HG03095 (cell line): ENCODE measurements around the gene PHF12.

ENCODE experiments used
- ATAC-seq: cut with Tn5 transposase; IDR thresholded peaks from one replicate; pipeline ENCODE4 v1.9.1; 2021; ENCODE audit warnings: moderate library complexity; ENCODE audit not compliant: unreplicated experiment

The PHF12 gene

GRCh38 chr17:28862561-28862960 is 88.8 kb downstream of the PHF12 start:
- no peak for ATAC-seq

DNA sequence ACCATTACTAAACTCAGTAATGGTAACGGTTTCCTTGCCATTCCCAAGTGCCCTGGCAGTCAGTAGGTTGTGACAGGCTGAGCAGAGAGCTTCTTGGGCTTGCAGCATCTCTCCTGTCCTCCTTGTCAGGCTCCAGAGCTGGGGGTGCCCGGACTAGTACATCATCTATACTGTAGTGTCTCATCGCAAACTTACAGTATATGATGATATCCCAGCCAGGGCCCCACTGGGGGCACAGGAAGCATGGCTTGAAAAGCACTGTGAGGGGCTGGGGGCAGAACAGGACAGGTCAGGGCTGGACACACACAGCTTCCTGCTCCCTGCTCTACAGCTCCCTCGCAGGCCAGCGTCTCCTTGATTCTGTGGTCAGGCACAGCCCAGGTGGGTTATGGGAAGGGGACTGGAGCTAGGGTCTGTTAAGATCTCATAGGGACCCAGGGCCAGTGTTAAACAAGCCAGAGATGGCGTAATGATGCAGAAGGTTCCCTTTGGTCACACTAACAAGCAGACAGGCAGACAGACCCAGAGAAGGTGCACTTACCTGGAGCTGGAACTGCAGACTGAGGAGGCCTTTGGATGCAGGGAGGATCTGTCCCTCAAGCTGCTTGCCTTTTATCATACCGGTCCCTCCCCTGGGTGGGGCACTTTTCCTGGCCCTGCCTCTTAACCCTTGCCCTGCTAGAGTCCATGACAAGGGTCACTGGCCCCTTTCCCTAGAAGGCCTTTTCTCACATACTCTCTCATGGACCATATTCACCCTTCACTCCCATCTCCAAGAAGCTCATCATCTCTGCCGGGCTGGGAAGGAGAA is 89.7 kb downstream of the PHF12 start:
- ATAC-seq, result no peak

GRCh38 chr17:28860363-28860808 is 90.9 kb downstream of the PHF12 start:
- ATAC-seq, result no peak

- ATAC-seq, result no peak
Observed at GRCh38 chr17:28858801-28859355, 92.4 kb downstream of the PHF12 start.

DNA sequence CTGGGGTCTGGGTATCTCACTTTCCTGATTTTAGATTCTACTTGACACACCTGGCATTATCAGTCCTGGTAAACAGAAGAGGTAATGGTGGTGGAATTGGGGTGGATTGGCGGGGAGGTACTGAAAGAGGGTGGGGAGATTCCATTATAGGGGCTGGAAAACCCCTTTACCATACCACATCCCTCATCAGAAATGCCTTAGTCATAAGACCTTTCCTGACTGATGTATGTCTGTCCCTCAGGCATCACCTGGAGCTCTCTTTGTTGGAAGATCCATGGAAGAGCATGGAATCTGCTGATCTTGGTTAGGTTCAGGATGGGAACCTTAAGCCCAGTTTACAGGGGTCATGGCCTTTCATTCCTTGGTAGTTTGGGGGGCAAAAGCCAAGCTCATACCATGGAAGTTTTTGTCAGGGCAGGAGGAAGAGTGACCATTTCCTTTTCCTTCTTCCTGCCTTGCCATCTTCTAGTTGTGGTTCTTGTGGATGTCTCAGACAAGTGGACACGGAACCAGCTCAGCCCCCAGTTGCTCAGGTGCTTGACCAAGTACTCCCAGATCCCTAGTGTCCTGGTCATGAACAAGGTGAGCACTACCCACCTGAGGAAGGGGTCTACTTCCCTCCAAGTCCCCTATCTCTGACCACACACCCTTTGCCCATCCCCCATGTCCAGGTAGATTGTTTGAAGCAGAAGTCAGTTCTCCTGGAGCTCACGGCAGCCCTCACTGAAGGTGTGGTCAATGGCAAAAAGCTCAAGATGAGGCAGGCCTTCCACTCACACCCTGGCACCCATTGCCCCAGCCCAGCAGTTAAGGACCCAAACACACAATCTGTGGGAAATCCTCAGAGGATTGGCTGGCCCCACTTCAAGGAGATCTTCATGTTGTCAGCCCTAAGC is 93.2 kb downstream of the PHF12 start:
- ATAC-seq, result no peak

GRCh38 chr17:28856028-28856574 is 95.2 kb downstream of the PHF12 start:
- ATAC-seq, result no peak

- no peak for ATAC-seq
Observed at GRCh38 chr17:28855336-28855679, 96.0 kb downstream of the PHF12 start.
